DOHH2 (cell line): ENCODE results near the gene CNTNAP2.

ENCODE experiments used
- H3F3A ChIP-seq: fragments of 200-600 bp; sonication (generic), shearing (Covaris generic); 2 replicates; pipeline ENCODE4 v1.6.0; 2016; ENCODE audit warnings: antibody characterized with exemption, mild to moderate bottlenecking; ENCODE audit not compliant: control insufficient read depth, insufficient read depth
- H3K27ac ChIP-seq: fragments of 200-600 bp; sonication (generic); 2 replicates; pipeline ENCODE4 v1.5.1; 2014; ENCODE audit warnings: low read depth, mild to moderate bottlenecking, low read length, moderate library complexity
- H3K27me3 ChIP-seq: fragments of 200-600 bp; sonication (generic); 2 replicates; pipeline ENCODE4 v1.6.1; 2014; ENCODE audit warnings: mild to moderate bottlenecking, low read length, mixed read lengths; ENCODE audit not compliant: control insufficient read depth
- H3K36me3 ChIP-seq: fragments of 200-600 bp; sonication (generic); 2 replicates; pipeline ENCODE4 v1.6.1; 2014; ENCODE audit warnings: mild to moderate bottlenecking, low read length, moderate library complexity, mixed read lengths; ENCODE audit not compliant: control insufficient read depth
- H3K4me1 ChIP-seq: fragments of 200-600 bp; sonication (generic); 2 replicates; pipeline ENCODE4 v1.6.1; 2014; ENCODE audit warnings: mild to moderate bottlenecking, low read length, mixed read lengths; ENCODE audit not compliant: control insufficient read depth
- H3K4me2 ChIP-seq: fragments of 200-600 bp; sonication (generic); 2 replicates; pipeline ENCODE4 v1.6.0; 2014; ENCODE audit warnings: mild to moderate bottlenecking, low read length, moderate library complexity
- H3K4me3 ChIP-seq: fragments of 200-600 bp; sonication (generic); 2 replicates; pipeline ENCODE4 v1.5.1; 2014; ENCODE audit warnings: mild to moderate bottlenecking, low read length, mixed read lengths
- H3K79me2 ChIP-seq: fragments of 200-600 bp; sonication (generic); 2 replicates; pipeline ENCODE4 v1.6.1; 2014; ENCODE audit warnings: mild to moderate bottlenecking, low read length, mixed read lengths; ENCODE audit not compliant: control insufficient read depth
- H3K9me2 ChIP-seq: fragments of 200-600 bp; sonication (generic); replicated peaks from 2 replicates; pipeline ENCODE4 v1.6.1; 2014; ENCODE audit warnings: mild to moderate bottlenecking, low read length, mixed read lengths; ENCODE audit not compliant: control insufficient read depth
- H3K9me3 ChIP-seq: fragments of 200-600 bp; sonication (generic); 2 replicates; pipeline ENCODE4 v1.6.1; 2014; ENCODE audit warnings: antibody characterized with exemption, low read length, mixed read lengths; ENCODE audit not compliant: control insufficient read depth, insufficient read depth
- H4K20me1 ChIP-seq: fragments of 200-600 bp; sonication (generic); 2 replicates; pipeline ENCODE4 v1.6.0; 2014; ENCODE audit warnings: low read depth, mild to moderate bottlenecking, antibody characterized with exemption, low read length, moderate library complexity; ENCODE audit not compliant: control insufficient read depth, insufficient read depth
- EZH2phosphoT487 ChIP-seq: fragments of 200-600 bp; sonication (generic); IDR thresholded peaks from 2 replicates; pipeline ENCODE4 v1.6.1; 2017; ENCODE audit warnings: borderline replicate concordance, mild to moderate bottlenecking, antibody characterized with exemption, low read length, moderate library complexity, mixed read lengths
- TF ChIP-seq, protein P1 (sequence below): fragments of 200-600 bp; sonication (generic); IDR thresholded peaks from one replicate; pipeline ENCODE4 v1.5.1; 2014; ENCODE audit warnings: antibody characterized with exemption, mild to moderate bottlenecking, low read depth, low read length; ENCODE audit not compliant: poor library complexity, severe bottlenecking

CNTNAP2 gene

DNA sequence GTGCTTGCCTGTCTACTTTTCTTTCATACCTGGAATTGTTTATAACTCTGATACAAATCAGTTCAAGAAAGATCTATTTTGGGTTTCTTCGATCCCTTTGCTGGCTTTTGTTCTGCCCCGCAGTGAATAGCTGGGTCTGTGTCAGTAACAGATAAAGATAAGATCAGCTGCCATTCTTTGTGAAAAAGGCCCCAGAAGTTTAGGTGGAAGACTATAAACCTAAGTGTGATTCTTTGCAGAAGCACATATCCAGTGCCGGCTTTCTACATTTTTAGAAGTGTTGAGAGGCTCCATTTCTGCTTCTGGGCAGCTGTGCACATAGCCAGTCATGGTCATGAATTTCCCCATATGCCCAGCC lies 1787.6 kb downstream of the CNTNAP2 start:
- no peaks in the 10 kb centered on the region for H3K36me3 ChIP-seq
- no peaks in the 10 kb centered on the region; the same call in 1 of the 2 replicates for H3K9me2 ChIP-seq
- TF ChIP-seq EZH2phosphoT487 = no peak
- TF ChIP-seq, protein P1, sequence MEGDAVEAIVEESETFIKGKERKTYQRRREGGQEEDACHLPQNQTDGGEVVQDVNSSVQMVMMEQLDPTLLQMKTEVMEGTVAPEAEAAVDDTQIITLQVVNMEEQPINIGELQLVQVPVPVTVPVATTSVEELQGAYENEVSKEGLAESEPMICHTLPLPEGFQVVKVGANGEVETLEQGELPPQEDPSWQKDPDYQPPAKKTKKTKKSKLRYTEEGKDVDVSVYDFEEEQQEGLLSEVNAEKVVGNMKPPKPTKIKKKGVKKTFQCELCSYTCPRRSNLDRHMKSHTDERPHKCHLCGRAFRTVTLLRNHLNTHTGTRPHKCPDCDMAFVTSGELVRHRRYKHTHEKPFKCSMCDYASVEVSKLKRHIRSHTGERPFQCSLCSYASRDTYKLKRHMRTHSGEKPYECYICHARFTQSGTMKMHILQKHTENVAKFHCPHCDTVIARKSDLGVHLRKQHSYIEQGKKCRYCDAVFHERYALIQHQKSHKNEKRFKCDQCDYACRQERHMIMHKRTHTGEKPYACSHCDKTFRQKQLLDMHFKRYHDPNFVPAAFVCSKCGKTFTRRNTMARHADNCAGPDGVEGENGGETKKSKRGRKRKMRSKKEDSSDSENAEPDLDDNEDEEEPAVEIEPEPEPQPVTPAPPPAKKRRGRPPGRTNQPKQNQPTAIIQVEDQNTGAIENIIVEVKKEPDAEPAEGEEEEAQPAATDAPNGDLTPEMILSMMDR = no peak
- no peaks in the 10 kb centered on the region for H3K27me3 ChIP-seq
- H3K27ac ChIP-seq = no peak overlapping the region
- H3K4me1 ChIP-seq = no peaks in the 10 kb centered on the region
- H3K4me2 ChIP-seq = no peak overlapping the region
- H3K4me3 ChIP-seq = no peak overlapping the region
- H3F3A ChIP-seq = no peaks in the 10 kb centered on the region
- H3K79me2 ChIP-seq = no peaks in the 10 kb centered on the region
- H3K9me3 ChIP-seq = no peaks in the 10 kb centered on the region
- H4K20me1 ChIP-seq = no peaks in the 10 kb centered on the region

DNA sequence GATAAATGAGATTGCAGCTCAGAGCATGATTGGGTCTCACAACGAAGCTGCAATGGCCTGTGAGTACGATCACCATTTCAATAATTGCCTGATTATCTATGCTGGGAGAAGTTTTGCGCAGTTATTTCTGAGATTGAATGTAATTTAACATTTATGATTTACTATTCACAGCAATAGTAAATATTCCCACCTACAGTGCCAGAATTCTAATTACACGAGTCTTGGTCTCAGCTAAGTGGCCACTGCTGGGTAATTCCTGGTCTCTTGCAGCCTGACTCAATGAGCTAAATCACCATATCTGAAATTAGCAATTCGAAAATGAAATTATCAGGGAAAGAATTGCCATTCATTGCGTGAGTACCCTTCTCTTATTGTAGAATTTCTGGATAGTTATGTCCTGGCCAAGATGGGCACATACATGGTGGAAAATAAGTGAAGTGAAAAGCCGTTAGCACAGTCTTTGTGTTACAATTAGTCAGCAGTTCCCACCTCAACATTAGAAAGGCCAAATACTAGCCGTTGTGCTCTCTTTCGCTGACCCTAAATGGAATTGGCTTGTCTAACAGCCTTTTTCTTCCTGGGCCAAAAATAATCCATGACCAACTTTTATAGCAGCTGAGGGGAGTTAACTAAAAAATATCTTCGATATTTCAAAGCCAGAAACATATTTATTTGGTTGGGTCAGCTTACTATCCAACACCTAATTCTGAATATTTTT lies 1793.0 kb downstream of the CNTNAP2 start:
- Histone ChIP-seq H3K36me3 (no peaks in the 10 kb centered on the region), H3F3A (no peaks in the 10 kb centered on the region), H3K9me3 (no peaks in the 10 kb centered on the region), H3K79me2 (no peaks in the 10 kb centered on the region), H3K27ac (no peak overlapping the region), H3K27me3 (no peaks in the 10 kb centered on the region), H4K20me1 (no peaks in the 10 kb centered on the region), H3K4me3 (no peak overlapping the region), H3K4me2 (no peak overlapping the region), H3K9me2 (no peaks in the 10 kb centered on the region), H3K4me1 (no peaks in the 10 kb centered on the region)
- TF ChIP-seq EZH2phosphoT487 = no peak
- TF ChIP-seq, protein P1 = no peak

DNA sequence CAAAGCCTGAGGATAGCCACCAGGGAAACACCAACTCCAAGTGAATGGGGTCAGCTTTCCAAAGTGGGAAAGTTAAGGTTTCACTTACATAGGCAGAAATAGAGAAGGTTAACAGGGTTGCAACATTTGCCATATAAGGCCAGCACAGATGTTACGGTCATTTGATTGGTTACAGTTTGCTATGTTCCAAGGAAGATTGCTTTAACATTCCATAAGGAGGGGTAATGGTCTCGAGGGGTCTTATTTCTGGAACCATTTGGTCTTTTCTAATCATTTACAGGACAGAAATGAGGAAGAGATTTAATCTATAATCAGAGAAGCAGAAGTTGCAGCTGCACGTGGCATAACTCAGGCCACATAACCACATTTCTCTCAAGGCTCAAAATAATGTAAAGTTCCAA lies 1794.6 kb downstream of the CNTNAP2 start:
- Histone ChIP-seq H3K4me3 (no peak overlapping the region), H4K20me1 (no peaks in the 10 kb centered on the region), H3K9me3 (no peaks in the 10 kb centered on the region), H3K27me3 (no peaks in the 10 kb centered on the region), H3K36me3 (no peaks in the 10 kb centered on the region), H3K27ac (no peak overlapping the region), H3F3A (no peaks in the 10 kb centered on the region), H3K4me2 (no peak overlapping the region), H3K79me2 (no peaks in the 10 kb centered on the region), H3K9me2 (no peaks in the 10 kb centered on the region), H3K4me1 (no peaks in the 10 kb centered on the region)
- no peak for TF ChIP-seq EZH2phosphoT487
- TF ChIP-seq, protein P1 = no peak
